MCF 10A (cell line): ENCODE measurements around the gene MAD1L1. TPM values are rescaled to one million over a fixed set of nuclear protein-coding genes. Genes with fewer than 3 reads are reported as not detected.

Source experiments
- BruUV-seq: library from RNA; stranded (reverse); fragments of 400-500 nt; replicated peaks from 2 replicates; lab custom pipeline; 2021; lab: Mats Ljungman, UMichigan
- CTCF ChIA-PET: fragments of 300-600 bp; sonication (Branson Sonifier 250); formaldehyde crosslinking; extraction: SDS; loops from one replicate; lab custom pipeline; 2021; ENCODE audit warnings: antibody characterized with exemption, inconsistent platforms; lab: Yijun Ruan, JAX
- POLR2A ChIA-PET: fragments of 300-600, 350-650 bp; sonication (Branson Sonifier 250); formaldehyde crosslinking; extraction: SDS; loops from one replicate; lab custom pipeline; 2020; ENCODE audit warnings: antibody characterized with exemption, inconsistent platforms; lab: Yijun Ruan, JAX
- DNase-seq: peaks from one replicate; pipeline ENCODE4 v3.0.0-alpha.2; 2018; ENCODE audit not compliant: unreplicated experiment
- H3K27ac Mint-ChIP-seq: one replicate; pipeline ENCODE4 v1.8.0; 2022; ENCODE audit warnings: mild to moderate bottlenecking, low read depth, mixed read lengths; ENCODE audit not compliant: unreplicated experiment
- H3K27me3 Mint-ChIP-seq: one replicate; pipeline ENCODE4 v1.8.0; 2022; ENCODE audit warnings: mixed read lengths; ENCODE audit not compliant: insufficient read depth, unreplicated experiment
- H3K36me3 Mint-ChIP-seq: one replicate; pipeline ENCODE4 v1.8.0; 2022; ENCODE audit warnings: mild to moderate bottlenecking, moderate library complexity, mixed read lengths; ENCODE audit not compliant: insufficient read depth, unreplicated experiment
- H3K4me1 Mint-ChIP-seq: one replicate; pipeline ENCODE4 v1.8.0; 2022; ENCODE audit warnings: mixed read lengths; ENCODE audit not compliant: insufficient read depth, unreplicated experiment
- H3K4me3 Mint-ChIP-seq: one replicate; pipeline ENCODE4 v1.8.0; 2022; ENCODE audit warnings: mild to moderate bottlenecking, moderate library complexity, mixed read lengths; ENCODE audit not compliant: unreplicated experiment
- H3K9me3 Mint-ChIP-seq: one replicate; pipeline ENCODE4 v1.8.0; 2022; ENCODE audit warnings: mixed read lengths; ENCODE audit not compliant: unreplicated experiment
- CTCF ChIP-seq: fragments of 200-600 bp; IDR thresholded peaks from one replicate; pipeline ENCODE4 v1.8.0; 2022; ENCODE audit warnings: antibody characterized with exemption, mild to moderate bottlenecking; ENCODE audit not compliant: unreplicated experiment
- intact Hi-C: fragments of 100-400 bp; cut with micrococcal nuclease; formaldehyde crosslinking; loops from 2 replicates; pipeline ENCODE4 v1.14.1; 2022
- total RNA-seq: library from RNA; stranded (reverse); gene quantifications from 2 replicates; pipeline ENCODE4 v1.2.3, GENCODE V29; 2022

The MAD1L1 gene
- total RNA-seq, 1 experiment from 2014 or later: 25.2 TPM

GRCh38 chr7:2209146-2209960 is 23.4 kb downstream of the MAD1L1 start:
- H3K4me1 Mint-ChIP-seq: no peaks in the 10 kb centered on the region
- H3K4me3 Mint-ChIP-seq: no peak overlapping the region
- intact Hi-C loops: loop anchor here (2.0 to 10.0 kb wide), 2 partner anchors 397 to 545 kb away; no protein-coding TSS in a partner anchor
- POLR2A ChIA-PET: interaction anchor here (0.5 kb wide), 1 partner anchor 148 kb away, joined by 3 read pairs; no protein-coding TSS in a partner anchor
- H3K36me3 Mint-ChIP-seq: peaks cover 23% of the 10 kb centered on the region
- TF ChIP-seq CTCF: peak; percentile 57
- no TSS peak for BruUV-seq
- H3K27me3 Mint-ChIP-seq: no peaks in the 10 kb centered on the region
- H3K27ac Mint-ChIP-seq: peak overlapping the region; percentile 66
- CTCF ChIA-PET: interaction anchor here (0.6 to 1.5 kb wide), 13 partner anchors 9 to 1437 kb away, joined by 3 to 6 read pairs (median 4); no protein-coding TSS in a partner anchor
- no peaks in the 10 kb centered on the region for H3K9me3 Mint-ChIP-seq
- DNase-seq: peak; percentile 39

GRCh38 chr7:2208712-2209111 is 24.0 kb downstream of the MAD1L1 start:
- ChIA-PET POLR2A (interaction anchor here (0.7 kb wide), 1 partner anchor 31 kb away, joined by 3 read pairs; no protein-coding TSS in a partner anchor), CTCF (interaction anchor here (0.6 to 1.5 kb wide), 7 partner anchors 8 to 265 kb away, joined by 3 to 5 read pairs (median 5); no protein-coding TSS in a partner anchor)
- H3K36me3 Mint-ChIP-seq: peaks cover 23% of the 10 kb centered on the region
- TF ChIP-seq CTCF: no peak
- no peak overlapping the region for H3K4me3 Mint-ChIP-seq
- no peaks in the 10 kb centered on the region for H3K4me1 Mint-ChIP-seq
- no TSS peak for BruUV-seq
- DNase-seq: no peak
- H3K27me3 Mint-ChIP-seq: no peaks in the 10 kb centered on the region
- H3K9me3 Mint-ChIP-seq: no peaks in the 10 kb centered on the region
- intact Hi-C loops: loop anchor here (2.0 to 10.0 kb wide), 2 partner anchors 396 to 544 kb away; no protein-coding TSS in a partner anchor
- peak overlapping the region; percentile 66 for H3K27ac Mint-ChIP-seq

- H3K4me3 Mint-ChIP-seq: no peak overlapping the region
- intact Hi-C loops: loop anchor here (10.0 kb wide), 1 partner anchor 540 kb away; no protein-coding TSS in a partner anchor
- CTCF ChIA-PET: no interaction called here
- H3K9me3 Mint-ChIP-seq: no peaks in the 10 kb centered on the region
- no peaks in the 10 kb centered on the region for H3K27me3 Mint-ChIP-seq
- no peaks in the 10 kb centered on the region for H3K4me1 Mint-ChIP-seq
- H3K27ac Mint-ChIP-seq: no peak overlapping the region
- TF ChIP-seq CTCF: no peak
- no peak for DNase-seq
- no TSS peak for BruUV-seq
- POLR2A ChIA-PET: no interaction called here
- H3K36me3 Mint-ChIP-seq: peaks cover 6% of the 10 kb centered on the region
These were observed 27.5 kb downstream of the MAD1L1 start for GRCh38 chr7:2205036-2205780.
